ENCODE results near the gene CSTA.
"Not testable (repeated sequence)": the region's sequence is repeated elsewhere in the genome, so short reads cannot be mapped to it uniquely, and the experiment has no call there.

CSTA gene

GRCh38 chr3:122322095-122323075 lies 2.7 kb upstream of the CSTA start:
- no peak for DNase-seq

- DNase-seq, result no peak
These were observed 721 bp downstream of the CSTA start for GRCh38 chr3:122325769-122326168.

- DNase-seq, result no peak
These were observed 6.8 kb downstream of the CSTA start for GRCh38 chr3:122331886-122332285.

- no peak for DNase-seq
These were observed 7.5 kb downstream of the CSTA start for GRCh38 chr3:122332551-122332950.

- DNase-seq, result no peak
These were observed 17.8 kb downstream of the CSTA start for GRCh38 chr3:122342803-122343202.

GRCh38 chr3:122343654-122344053 lies 18.6 kb downstream of the CSTA start:
- DNase-seq, result no peak

- DNase-seq, result no peak
These were observed 24.1 kb downstream of the CSTA start for GRCh38 chr3:122349171-122349570.

- DNase-seq, result no peak
These were observed 25.9 kb downstream of the CSTA start for GRCh38 chr3:122350814-122351418.

GRCh38 chr3:122351612-122352011 lies 26.6 kb downstream of the CSTA start:
- DNase-seq, result no peak

GRCh38 chr3:122353215-122353614 lies 28.2 kb downstream of the CSTA start:
- DNase-seq, result no peak

- DNase-seq, result no peak
These were observed 28.9 kb downstream of the CSTA start for GRCh38 chr3:122353893-122354401.

GRCh38 chr3:122355612-122356011 lies 30.6 kb downstream of the CSTA start:
- no peak for DNase-seq

GRCh38 chr3:122356402-122356801 lies 31.4 kb downstream of the CSTA start:
- DNase-seq, result no peak

GRCh38 chr3:122357828-122358702 lies 33.0 kb downstream of the CSTA start:
- no peak for DNase-seq

- no peak for DNase-seq
These were observed 33.6 kb downstream of the CSTA start for GRCh38 chr3:122358703-122359032.

- no peak for DNase-seq
These were observed 37.0 kb downstream of the CSTA start for GRCh38 chr3:122362026-122362425.

GRCh38 chr3:122364490-122364889 lies 39.4 kb downstream of the CSTA start:
- no peak for DNase-seq

- no peak for DNase-seq
These were observed 40.0 kb downstream of the CSTA start for GRCh38 chr3:122365073-122365472.

GRCh38 chr3:122365582-122366378 lies 40.7 kb downstream of the CSTA start:
- DNase-seq, result not testable (repeated sequence)

GRCh38 chr3:122366379-122366749 lies 41.3 kb downstream of the CSTA start:
- DNase-seq, result no peak

- no peak for DNase-seq
These were observed 49.0 kb downstream of the CSTA start for GRCh38 chr3:122374034-122374433.

GRCh38 chr3:122377975-122378374 lies 52.9 kb downstream of the CSTA start:
- DNase-seq, result no peak

Data from NCI-H2081 treated with DMSO at 0.1 percent for 48 hours (cell line).